Nucleus accumbens (tissue), 56 donors: Measurements from ENCODE around the gene UTP18.
"Not testable (repeated sequence)": the region's sequence is repeated elsewhere in the genome, so short reads cannot be mapped to it uniquely, and the experiment has no call there.

Experiments used
- DNase-seq, 56 donors: peaks; one replicate each; lab custom pipeline; 2025; lab: John Stamatoyannopoulos, UW

Gene UTP18

DNA sequence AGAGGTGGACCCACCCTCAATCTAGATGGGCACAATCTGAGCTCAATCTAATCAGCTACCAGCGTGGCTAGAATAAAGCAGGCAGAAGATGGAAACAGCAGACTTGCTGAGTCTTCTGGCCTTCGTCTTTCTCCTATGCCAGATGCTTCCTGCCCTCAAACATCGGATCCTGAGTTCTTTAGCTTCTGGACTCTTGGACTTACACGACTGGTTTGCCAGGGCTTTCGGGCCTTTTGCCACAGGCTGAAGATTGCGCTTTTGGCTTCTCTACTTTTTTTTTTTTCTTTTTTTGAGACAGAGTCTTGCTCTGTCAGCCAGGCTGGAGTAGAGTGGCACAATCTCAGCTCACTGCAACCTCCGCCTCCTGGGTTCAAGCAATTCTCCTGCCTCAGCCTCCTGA, 65.1 kb downstream of the UTP18 start:
- DNase-seq = no peak

DNA sequence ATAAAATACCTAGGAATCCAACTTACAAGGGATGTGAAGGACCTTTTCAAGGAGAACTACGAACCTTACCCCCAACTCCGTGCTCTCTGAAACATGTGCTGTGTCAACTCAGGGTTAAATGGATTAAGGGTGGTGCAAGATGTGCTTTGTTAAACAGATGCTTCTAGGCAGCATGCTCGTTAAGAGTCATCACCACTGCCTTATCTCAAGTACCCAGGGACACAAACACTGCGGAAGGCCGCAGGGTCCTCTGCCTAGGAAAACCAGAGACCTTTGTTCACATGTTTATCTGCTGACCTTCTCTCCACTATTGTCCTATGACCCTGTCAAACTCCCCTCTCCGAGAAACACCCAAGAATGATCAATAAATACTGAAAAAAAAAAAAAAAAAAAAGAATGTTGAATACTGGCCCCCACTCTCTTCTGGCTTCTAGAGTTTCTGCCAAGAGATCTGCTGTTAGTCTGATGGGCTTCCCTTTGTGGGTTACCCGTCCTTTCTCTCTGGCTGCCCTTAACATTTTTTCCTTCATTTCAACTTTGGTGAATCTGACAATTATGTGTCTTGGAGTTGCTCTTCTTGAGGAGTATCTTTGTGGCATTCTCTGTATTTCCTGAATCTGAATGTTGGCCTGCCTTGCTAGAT, 70.6 kb downstream of the UTP18 start:
- DNase-seq = not testable (repeated sequence)

DNA sequence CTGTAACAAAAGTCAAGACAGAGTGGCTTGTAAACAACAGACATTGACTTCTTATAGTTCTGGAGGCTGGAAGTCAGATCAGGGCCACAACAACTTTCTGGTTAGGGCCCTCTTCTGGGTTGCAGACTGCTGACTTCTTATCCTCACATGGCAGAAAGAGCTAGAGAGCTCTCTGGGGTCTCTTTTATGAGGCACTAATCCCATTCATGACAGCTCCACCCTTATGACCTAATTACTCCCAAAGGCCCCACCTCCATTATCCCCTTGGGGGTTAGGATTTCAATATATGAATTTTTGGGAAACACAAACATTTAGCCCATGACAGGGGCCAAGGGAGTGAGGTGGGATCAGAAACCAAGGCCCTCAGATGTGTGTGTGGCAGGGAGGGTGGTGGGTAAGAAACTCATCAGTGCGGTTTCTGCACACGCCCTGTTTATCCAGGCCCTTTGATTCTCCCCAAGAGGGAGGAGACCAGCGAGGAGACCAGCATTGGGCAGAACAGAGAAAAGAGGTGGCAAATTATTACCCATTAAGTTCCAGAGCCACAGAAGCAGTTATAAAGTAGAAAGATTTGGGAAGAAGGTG, 74.8 kb downstream of the UTP18 start:
- no peak for DNase-seq

DNA sequence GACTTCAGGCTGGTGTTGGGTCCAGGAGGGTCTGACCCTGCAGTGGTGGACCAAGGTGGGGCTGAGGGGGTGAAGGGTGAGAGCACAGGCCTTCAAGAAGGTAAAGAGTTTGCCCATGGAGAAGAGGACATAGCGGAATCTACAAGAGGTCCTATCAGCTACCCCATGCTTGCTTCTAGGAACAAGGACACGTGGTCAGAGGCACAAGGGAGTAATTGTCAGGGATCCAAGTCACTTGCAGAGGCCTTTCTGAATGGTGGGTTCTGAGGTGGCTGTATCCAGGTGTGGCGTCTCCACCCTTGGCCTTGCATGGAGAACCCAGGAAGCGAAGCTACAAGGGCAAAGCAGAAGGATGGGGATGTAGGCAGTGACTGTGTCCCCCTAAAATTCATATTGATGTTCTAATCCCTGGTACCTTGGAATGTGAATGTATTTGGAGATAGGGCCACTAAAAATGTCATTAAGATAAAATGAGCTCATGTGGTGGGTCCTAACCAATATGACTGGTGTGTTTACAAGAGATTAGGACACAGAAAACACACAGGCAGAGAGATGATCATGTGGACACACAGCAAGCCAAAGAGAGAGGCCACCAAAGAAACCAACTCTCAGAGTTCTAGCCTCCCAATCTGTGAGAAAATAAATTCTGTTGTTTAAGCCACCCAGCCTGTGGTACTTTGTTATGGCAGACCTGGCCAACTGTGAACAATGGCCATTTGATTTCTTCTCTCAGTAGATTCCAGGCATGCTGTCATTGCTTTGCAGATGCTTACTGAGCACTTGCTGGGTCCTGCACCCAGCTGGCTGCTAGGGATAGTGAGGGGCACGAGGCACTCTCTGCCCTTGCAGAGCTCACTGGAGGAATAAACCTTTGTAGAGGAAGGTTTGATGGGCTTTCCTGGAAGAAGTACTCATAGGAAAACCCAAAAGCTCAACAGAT, 75.8 kb downstream of the UTP18 start:
- peak in 10 of 56 donors; percentile 10 to 51 (median 26) for DNase-seq

DNA sequence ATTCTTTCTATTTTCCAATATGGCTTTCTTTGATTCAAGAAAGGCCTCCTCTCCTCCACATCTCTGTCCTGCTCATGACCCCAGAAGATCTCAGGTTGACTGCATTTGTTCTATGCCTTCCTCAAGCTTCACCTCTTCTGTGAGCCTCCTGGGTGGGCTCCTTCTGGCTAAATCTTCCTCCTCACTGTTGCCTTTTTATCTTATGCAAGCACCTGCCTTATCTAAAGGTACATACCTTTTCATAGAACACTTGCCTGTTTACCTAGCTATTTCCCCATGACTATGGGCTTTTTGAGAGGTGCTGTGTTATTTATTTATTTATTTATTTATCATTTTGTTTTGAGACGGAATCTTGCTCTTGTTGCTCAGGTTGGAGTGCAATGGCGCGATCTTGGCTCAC, 81.1 kb downstream of the UTP18 start:
- DNase-seq = no peak

DNA sequence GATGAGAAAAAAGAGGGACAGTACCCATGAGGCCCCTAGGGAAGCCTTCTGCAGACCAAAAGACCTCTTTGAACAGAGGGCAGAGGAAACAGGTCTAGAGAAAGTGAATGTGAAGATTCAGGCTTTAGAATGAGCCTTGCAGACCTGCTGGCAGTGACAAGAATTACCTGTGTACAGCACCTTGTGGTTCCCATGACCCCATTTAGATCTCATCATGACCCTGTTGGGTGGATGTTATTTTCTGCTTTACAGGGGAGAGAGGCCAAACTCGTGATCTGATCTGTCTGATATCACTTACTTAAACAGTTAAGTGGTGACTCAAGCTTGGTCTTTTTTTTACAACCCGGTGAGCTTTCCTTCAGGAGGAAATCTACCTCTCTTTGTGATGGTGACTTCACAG, 81.9 kb downstream of the UTP18 start:
- no peak for DNase-seq

DNA sequence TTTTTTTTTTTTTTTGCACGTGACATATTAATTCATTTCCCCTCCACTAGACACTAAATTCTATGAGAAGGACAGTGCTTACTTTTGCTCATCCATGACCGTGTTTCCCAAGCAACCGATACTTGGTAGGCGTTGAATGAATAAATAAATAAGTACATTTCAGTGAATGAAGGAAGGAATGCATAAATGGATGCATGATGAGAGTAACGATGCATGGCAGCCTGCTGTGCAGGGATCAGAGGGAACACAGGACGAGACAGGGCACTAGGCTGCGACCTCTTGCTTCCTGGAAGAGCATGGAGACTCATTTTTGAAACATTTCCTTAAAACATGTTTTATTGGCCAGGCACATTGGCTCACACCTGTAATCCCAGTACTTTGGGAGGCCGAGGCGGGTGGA, 84.2 kb downstream of the UTP18 start:
- DNase-seq = no peak

DNA sequence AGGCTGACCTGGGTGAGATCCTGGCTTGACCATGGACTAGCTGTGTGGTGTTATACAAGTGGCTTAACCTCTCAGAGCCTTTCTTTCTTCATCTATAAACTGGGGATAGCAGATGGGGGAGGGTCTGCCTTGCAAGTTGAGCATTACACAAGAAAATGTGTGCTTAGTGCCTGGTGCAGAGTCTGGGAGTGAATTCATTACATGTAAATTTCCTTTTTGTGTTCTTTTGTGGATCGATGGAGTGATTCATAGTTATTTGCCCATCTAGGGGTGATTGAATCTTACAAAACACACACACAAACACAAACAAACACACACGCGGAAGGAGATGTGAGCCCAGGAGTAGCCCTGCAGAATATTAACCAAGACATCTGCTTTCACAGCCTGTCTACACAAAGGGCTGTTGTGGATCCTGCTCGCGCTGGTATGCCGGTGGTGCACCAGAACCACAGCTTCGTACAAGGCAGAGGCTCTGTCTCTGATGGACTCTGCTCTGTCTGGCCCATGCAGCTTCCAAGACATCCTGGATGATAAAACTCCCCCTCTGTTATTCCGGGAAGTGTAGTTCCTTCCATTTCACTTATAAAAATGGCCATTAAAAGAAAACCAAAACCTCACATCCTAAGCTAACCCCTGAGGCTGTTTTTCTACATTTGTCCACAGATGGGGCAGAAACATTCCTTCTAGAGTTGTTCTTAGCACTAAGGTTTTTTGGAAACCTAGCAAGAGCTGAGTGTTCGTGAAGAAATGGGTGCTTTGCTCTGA, 86.1 kb downstream of the UTP18 start:
- peak in 42 of 56 donors; percentile 15 to 81 (median 51) for DNase-seq
